NCI-H2107 treated with DMSO at 0.1 percent for 48 hours (cell line): ENCODE data around the gene SEPHS2.
A peak's percentile ranks its signal among the peaks of the same experiment; 100 is the strongest.
"Not testable (repeated sequence)": the region's sequence is repeated elsewhere in the genome, so short reads cannot be mapped to it uniquely, and the experiment has no call there.

Source experiments
- DNase-seq: peaks from one replicate; lab custom pipeline; 2025; ENCODE audit not compliant: unreplicated experiment; lab: John Stamatoyannopoulos, UW

Gene SEPHS2

GRCh38 chr16:30470170-30470512 is 24.5 kb upstream of the SEPHS2 start:
- DNase-seq = no peak

- no peak for DNase-seq
Observed at GRCh38 chr16:30464078-30464477, 18.4 kb upstream of the SEPHS2 start.

DNA sequence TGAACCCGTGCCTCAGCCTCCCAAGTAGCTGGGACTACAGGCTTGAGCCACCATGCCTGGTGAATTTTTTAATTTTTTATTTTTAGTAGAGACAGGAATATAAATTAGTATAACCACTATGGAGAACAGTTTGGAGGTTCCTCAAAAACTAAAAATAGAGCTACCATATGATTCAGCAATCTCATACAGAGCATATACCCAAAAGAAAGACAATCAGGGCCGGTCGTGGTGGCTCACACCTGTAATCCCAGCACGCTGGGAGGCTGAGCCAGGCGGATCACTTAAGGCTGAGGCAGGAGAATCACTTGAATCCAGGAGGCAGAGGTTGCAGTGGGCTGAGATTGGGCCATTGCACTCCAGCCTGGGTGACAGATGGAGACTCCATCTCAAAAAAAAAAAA is 15.8 kb upstream of the SEPHS2 start:
- not testable (repeated sequence) for DNase-seq

DNA sequence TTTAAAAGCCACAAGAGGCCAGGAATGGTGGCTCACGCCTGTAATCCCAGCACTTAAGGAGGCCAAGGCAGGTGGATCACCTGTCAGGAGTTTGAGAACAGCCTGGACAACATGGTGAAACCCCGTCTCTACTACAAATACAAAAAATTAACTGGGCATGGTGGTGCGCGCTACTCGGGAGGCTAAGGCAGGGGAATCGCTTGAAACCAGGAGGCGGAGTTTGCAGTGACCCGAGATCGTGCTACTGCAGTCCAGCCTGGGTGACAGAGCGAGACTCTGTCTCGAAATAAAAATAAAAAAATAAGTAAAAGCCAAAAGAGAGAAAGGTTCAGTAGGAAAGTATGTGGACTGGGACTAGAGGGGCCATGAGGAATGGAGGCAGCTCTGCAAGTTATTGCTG is 13.8 kb upstream of the SEPHS2 start:
- DNase-seq = no peak

DNA sequence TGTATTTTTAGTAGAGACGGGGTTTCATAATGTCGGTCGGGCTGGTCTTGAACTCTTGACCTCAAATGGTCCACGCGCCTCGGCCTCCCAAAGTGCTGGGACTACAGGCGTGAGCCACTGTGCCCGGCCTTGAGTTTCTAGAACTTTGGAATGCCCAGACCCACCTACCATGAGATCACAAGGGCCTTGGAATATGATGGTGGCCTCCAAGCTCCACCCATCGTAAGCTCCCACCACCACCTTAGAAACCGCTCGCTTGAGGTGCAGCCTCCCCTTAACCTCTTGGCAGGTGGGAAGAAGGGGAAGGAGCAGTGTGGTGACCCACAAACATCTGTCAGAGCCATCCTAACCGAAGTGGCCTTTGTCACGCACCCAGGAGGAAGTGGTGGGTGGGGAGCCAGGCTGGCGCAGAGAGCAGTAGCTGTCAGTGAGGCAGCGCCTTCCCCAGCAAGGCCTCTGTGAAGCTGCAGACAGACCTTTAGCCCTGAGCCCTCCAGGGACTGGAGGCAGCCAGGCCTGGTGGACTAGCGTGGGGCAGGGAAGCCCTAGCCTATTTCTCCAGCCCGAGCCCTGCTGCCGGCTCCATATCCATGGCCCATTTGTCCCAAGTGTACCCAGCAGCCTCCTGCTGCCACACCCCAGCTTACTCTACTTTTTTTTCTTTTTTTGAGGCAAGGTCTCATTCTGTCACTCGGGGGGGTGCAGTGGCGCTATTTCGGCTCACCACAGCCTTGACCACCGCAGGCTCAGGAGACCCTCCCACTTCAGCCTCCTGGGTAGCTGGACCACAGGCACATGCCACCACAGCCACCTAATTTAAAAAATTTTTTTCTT is 13.1 kb upstream of the SEPHS2 start:
- DNase-seq = no peak

DNA sequence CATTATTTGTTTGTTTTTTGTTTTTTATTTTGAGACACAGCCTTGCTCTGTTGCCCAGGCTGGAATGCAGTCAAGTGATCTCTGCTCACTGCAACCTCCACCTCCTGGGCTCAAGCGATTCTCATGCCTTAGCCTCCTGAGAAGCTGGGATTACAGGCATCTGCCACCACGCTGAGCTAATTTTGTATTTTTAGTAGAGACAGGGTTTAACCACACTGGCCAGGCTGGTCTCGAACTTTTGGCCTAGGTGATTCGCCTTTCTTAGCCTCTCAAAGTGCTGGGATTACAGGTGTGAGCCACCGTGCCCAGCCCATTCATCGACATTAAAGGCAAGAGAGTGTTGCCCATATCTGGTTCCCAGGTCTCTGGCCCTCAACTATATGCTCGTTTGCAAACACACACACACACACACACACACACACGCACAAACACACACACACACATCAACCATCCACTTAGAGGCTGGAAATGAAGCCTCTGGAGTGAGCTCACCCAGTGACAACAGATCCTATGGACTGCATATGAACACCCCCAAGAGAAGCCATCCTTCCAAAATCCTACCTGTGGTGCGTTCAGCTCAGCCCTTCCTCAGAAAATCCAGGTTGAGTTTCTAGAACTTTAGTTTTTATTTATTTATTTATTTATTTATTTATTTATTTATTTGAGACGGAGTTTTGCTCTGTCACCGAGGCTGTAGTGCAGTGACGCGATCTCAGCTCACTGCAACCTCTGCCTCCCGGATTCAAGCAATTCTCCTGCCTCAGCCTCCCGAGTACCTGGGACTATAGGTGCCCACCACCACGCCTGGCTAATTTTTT is 12.3 kb upstream of the SEPHS2 start:
- DNase-seq = no peak

DNA sequence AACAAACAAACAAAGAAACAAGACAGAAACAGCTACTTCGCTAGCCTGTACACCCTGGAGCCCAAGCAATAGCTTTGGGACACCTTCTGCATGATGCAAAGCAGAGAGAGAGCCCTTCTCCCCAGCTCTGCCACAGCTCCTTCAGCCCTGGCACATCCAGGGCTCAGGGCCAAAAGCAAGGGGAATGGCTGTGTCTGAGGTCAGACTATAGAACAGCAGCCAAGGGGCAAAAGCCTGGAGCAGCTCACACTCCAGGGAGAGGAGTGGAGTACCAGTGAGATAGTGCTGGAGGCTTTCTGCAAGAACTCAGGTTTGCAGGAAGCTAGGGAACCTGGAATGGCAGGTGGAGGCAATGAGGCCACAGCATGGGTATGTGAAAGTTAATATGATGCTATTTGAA is 11.6 kb upstream of the SEPHS2 start:
- DNase-seq = no peak

DNA sequence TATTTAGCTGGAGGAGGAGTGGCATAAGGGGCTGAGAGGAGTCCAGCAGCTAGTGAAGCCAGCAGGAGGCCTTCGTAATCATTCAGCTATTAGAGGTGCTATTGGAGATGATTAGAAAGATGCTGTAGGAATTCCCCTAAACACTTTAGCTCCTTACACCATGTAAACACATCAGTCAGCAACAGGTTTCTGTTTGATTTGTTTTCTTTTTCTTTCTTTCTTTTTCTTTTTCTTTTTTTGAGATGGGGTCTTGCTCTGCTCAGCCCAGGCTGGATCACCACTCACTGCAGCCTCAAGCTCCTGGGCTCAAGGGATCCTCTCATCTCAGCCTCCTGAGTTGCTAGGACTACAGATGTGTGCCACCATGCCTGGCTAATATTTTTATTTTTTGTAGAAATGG is 10.6 kb upstream of the SEPHS2 start:
- DNase-seq = no peak

GRCh38 chr16:30452709-30453580 is 7.3 kb upstream of the SEPHS2 start:
- not testable (repeated sequence) for DNase-seq

DNA sequence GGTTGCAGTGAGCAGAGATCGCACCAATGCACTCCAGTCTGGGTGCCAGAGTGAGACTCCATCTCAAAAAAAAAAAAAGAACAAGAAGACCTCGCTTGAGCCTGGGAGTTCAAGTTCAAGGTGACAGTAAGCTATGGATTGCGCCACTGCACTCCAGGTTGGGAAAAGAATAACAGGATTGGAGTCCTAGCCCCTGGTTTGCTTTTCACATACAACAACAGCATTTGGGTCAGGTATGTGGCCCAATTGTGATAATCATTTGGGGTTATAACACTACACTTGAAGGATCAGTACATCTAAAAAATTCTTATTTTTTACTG is 3.4 kb upstream of the SEPHS2 start:
- DNase-seq = no peak

DNA sequence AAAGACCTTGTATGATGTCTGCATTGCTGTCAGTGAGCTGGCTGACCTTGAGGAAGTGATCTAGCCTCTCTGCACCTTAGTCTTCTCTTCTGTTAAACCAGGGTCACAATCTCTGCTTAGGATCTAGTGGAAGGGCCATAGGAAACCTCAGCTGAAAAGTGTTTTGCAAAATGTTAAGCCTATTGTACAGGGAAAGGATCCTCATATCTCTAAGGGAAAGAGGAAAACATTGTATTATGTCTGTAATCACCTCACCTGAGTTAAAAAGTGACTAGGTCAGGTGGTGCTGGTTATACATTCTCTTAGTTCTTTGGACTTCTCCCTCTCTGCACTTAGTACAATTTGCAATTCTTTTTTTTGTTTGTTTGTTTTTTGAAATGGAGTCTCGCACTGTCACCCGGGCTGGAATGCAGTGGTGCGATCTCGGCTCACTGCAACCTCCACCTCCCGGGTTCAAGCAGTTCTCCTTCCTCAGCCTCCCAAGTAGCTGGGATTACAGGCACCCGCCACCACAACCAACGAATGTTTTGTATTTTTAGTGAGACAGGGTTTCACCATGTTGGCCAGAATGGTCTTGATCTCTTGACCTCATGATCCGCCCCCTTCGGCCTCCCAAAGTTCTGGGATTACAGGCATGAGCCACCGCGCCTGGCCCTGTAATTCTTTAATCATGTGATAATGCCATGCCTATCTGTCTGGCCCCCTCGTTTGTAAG is 2.0 kb upstream of the SEPHS2 start:
- DNase-seq = no peak

DNA sequence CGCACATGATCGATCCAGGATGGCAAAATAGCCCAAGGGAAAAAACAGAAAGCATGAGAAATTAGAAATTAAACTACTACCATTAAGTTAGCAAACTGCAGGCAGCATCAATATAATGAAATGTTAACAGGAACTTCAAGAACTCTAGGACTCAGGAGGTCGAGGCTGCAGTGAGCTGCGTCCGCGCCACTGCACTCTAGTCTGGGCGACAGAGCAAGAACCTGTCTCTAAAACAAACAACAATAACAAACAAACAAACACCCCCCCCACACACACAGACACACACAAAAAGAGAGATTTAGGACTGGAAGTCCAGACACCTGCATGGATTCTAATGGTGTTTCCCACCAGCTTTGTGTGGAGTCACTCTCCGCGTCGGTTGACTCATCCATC is 525 bp upstream of the SEPHS2 start:
- DNase-seq = no peak

DNA sequence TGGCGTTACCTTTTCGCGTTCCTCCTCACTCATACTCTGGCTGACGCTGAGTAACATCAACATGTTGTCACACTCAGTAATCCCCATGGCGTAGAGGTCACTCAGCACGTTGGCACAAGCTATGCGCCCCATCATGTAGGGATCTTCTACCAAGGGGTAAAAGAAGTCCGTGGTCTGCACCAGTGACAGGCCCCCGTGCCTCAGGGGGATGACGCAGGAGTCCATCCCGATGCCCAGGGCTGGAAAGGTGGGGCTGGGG is 596 bp downstream of the SEPHS2 start:
- no peak for DNase-seq

GRCh38 chr16:30444231-30445148 is 1.2 kb downstream of the SEPHS2 start:
- no peak for DNase-seq

DNA sequence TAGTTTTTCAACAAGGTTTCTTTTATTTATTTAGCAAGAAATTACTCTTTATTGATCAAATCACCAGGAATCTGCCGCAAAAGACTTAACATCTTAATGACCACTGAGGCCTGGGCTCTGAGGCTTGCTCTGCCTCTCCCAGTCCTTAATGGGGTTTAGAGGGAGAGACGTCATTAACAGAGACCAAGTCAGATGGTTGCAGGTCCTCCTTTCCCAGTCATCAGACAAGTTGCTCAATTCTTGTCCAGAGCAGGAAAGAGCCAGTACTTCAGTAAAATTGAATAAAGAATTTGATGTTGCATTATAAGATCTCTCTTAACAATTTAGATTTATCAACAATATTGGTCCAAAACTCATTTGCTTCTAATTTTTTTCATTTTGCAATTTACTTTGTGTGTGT is 2.0 kb downstream of the SEPHS2 start:
- peak; percentile 49 for DNase-seq

DNA sequence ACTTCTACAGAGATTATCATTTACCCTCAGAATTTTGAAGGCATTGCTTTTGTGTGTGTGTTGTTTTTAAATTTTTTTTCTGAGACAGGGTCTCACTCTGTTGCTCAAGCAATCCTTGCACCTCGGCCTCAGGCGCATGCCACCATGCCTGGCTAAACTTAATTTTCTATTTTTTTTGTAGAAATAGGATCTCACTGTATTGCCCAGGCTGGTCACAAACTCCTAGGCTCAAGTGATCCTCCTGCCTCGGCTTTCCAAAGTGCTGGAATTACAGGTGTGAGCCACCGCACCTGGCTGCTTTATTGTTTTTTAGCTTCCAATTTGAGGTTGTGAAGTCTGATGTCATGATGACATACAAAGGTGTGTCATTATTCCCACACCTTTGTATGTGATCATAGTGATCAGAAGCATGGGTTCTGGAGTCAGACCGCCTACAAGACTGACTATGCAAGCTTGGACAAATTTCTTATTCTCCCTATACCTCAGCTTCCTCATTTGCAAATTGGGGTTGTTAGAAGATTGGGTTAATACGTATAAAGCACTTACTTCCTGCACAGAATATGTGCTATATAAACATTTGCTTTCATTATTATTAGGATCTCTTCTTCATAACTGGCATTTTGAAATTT is 5.8 kb downstream of the SEPHS2 start:
- DNase-seq = no peak

GRCh38 chr16:30438835-30439234 is 6.8 kb downstream of the SEPHS2 start:
- DNase-seq = no peak

GRCh38 chr16:30437511-30438046 is 8.1 kb downstream of the SEPHS2 start:
- DNase-seq = peak; percentile 75

GRCh38 chr16:30434852-30435251 is 10.8 kb downstream of the SEPHS2 start:
- no peak for DNase-seq
